Measurements from ENCODE around the gene UBASH3A. TPM values are rescaled to one million over a fixed set of nuclear protein-coding genes. Genes with fewer than 3 reads are reported as not detected.

UBASH3A gene
- total RNA-seq, 1 experiment from 2014 or later = 0.07 TPM

- no peaks in the 10 kb centered on the region for H3K36me3 ChIP-seq (ENCODE audit: control insufficient read depth in 1 of 2, insufficient read depth in 2 of 2, low read length in 2 of 2)
- no peak overlapping the region for H3K9ac ChIP-seq (ENCODE audit: low read length)
- RAD21 ChIA-PET (ENCODE audit: low non-redundant PET in 1 of 2, low total read pairs in 2 of 2, uncharacterized antibody in 2 of 2, unreplicated experiment in 2 of 2) = no interaction called here
- no TSS peak for BruUV-seq (replicated peaks)
- no peaks in the 10 kb centered on the region for H4K20me1 ChIP-seq (ENCODE audit: insufficient read depth)
- H3K4me2 ChIP-seq (ENCODE audit: low read length) = no peak overlapping the region
- intact Hi-C loops (cut with micrococcal nuclease) = no loop called here
- no peak overlapping the region for H2AFZ ChIP-seq (ENCODE audit: low read depth, low read length, poor library complexity, severe bottlenecking)
- H3K9me3 ChIP-seq (ENCODE audit: control insufficient read depth in 1 of 2, insufficient read depth in 1 of 2, low read depth in 1 of 2, low read length in 2 of 2) = no peaks in the 10 kb centered on the region
- TF ChIP-seq RAD21 (IDR thresholded peaks at IDR 0.05; ENCODE audit: low read depth) (no peak), SP1 (IDR thresholded peaks at IDR 0.05; ENCODE audit: low read depth) (no peak), ELF1 (IDR thresholded peaks at IDR 0.05; ENCODE audit: borderline replicate concordance, low read depth) (no peak), REST (IDR thresholded peaks at IDR 0.05; ENCODE audit: low read depth) (no peak), CBX3 (IDR thresholded peaks at IDR 0.05; ENCODE audit: low read depth) (no peak), FOSL1 (IDR thresholded peaks at IDR 0.05; ENCODE audit: low read depth) (no peak), POLR2AphosphoS5 (IDR thresholded peaks at IDR 0.05; ENCODE audit: low read depth, low read length) (no peak)
- POLR2A ChIA-PET = no interaction called here
- no peaks in the 10 kb centered on the region for H3K27me3 ChIP-seq (ENCODE audit: insufficient read depth, low read length)
- no peak for DNase-seq (ENCODE audit: low read depth, low spot score)
- no peaks in the 10 kb centered on the region for H3K4me1 ChIP-seq (ENCODE audit: control insufficient read depth in 1 of 2, insufficient read depth in 2 of 2, low read length in 2 of 2)
- H3K9me2 ChIP-seq (ENCODE audit: insufficient read depth) = no peaks in the 10 kb centered on the region
- H3K27ac ChIP-seq (ENCODE audit: low read depth, low read length) = no peak overlapping the region
- ATAC-seq = no peak
- CTCF ChIA-PET = interaction anchor here (1.4 kb wide), 1 partner anchor 13 kb away, joined by 4 read pairs; no protein-coding TSS in a partner anchor
- H3K79me2 ChIP-seq (ENCODE audit: insufficient read depth, low read length) = no peaks in the 10 kb centered on the region
- no peak overlapping the region for H3K4me3 ChIP-seq (replicated peaks in 1 of 2; ENCODE audit: low read depth in 1 of 2, low read length in 2 of 2)
These were observed 5.2 kb upstream of the UBASH3A start for GRCh38 chr21:42398436-42399028.

Data from HCT116 (cell line).